ENCODE data around the gene ZNF763.

- TF ChIP-seq CTCF (IDR thresholded peaks at IDR 0.05; ENCODE audit: insufficient read depth, low read depth, low read length) (no peak), EZH2 (IDR thresholded peaks at IDR 0.05; ENCODE audit: insufficient read depth, low read length) (no peak)
These were observed 363 bp upstream of the ZNF763 start for GRCh38 chr19:11964496-11964857.
